AG09319 (cell line): ENCODE data around the gene FLRT3.

Experiments used
- DNase-seq: peaks from one replicate; pipeline ENCODE4 v3.0.0-alpha.2; 2010; ENCODE audit warnings: low read depth; ENCODE audit errors: extremely low read depth
- CTCF ChIP-seq: IDR thresholded peaks from 2 replicates; pipeline ENCODE4 v1.5.1; 2011; ENCODE audit warnings: low read depth, mild to moderate bottlenecking, inconsistent platforms, low read length, moderate library complexity

Gene FLRT3

GRCh38 chr20:14342918-14343317 lies 5.5 kb upstream of the FLRT3 start:
- no peak for TF ChIP-seq CTCF
- DNase-seq: no peak

GRCh38 chr20:14341801-14342200 lies 4.4 kb upstream of the FLRT3 start:
- no peak for DNase-seq
- no peak for TF ChIP-seq CTCF

GRCh38 chr20:14336686-14337085 lies 726 bp downstream of the FLRT3 start:
- no peak for DNase-seq
- TF ChIP-seq CTCF: peak; percentile 3

GRCh38 chr20:14335052-14335451 lies 2.4 kb downstream of the FLRT3 start:
- TF ChIP-seq CTCF: no peak
- no peak for DNase-seq

GRCh38 chr20:14334306-14334930 lies 3.0 kb downstream of the FLRT3 start:
- peak; percentile 20 for DNase-seq
- TF ChIP-seq CTCF: peak; percentile 64

GRCh38 chr20:14333721-14334120 lies 3.7 kb downstream of the FLRT3 start:
- TF ChIP-seq CTCF: no peak
- DNase-seq: no peak

GRCh38 chr20:14332866-14333265 lies 4.5 kb downstream of the FLRT3 start:
- no peak for DNase-seq
- TF ChIP-seq CTCF: no peak
